HepG2 (cell line): ENCODE measurements around the gene AK8.
"Not testable (repeated sequence)": the region's sequence is repeated elsewhere in the genome, so short reads cannot be mapped to it uniquely, and the experiment has no call there.

Source experiments
- CEBPB ChIP-seq: IDR thresholded peaks from 2 replicates; pipeline ENCODE4 v1.6.1; 2011; ENCODE audit warnings: low read depth, low read length, improper control_type of control experiment, borderline replicate concordance
- DNMT1 ChIP-seq: sonication (generic); formaldehyde crosslinking; IDR thresholded peaks from 2 replicates; pipeline ENCODE4 v1.5.1; 2020; ENCODE audit warnings: mild to moderate bottlenecking, missing genetic modification reagents
- EP300 ChIP-seq, 3 experiments: sonication (generic) in 1 of 3; formaldehyde crosslinking in 1 of 3; IDR thresholded peaks; 2 replicates each; pipeline versions ENCODE4 v1.5.1 to v1.6.1; 2011 to 2020; ENCODE audit warnings: low read depth in 2 of 3, low read length in 2 of 3, borderline replicate concordance in 1 of 3, improper control_type of control experiment in 1 of 3, mild to moderate bottlenecking in 1 of 3, missing genetic modification reagents in 1 of 3, moderate library complexity in 1 of 3
- HCFC1 ChIP-seq: fragments of 150-350 bp; IDR thresholded peaks from 2 replicates; pipeline ENCODE4 v1.6.1; 2014; ENCODE audit warnings: low read depth, low read length
- NFKB2 ChIP-seq: sonication (generic); formaldehyde crosslinking; IDR thresholded peaks from 2 replicates; pipeline ENCODE4 v1.4.0; 2020; ENCODE audit warnings: missing genetic modification reagents, borderline replicate concordance
- PLSCR1 ChIP-seq: sonication (generic); formaldehyde crosslinking; IDR thresholded peaks from 2 replicates; pipeline ENCODE4 v1.5.0; 2020; ENCODE audit warnings: missing genetic modification reagents, mild to moderate bottlenecking, borderline replicate concordance
- RFX5 ChIP-seq: IDR thresholded peaks from 2 replicates; pipeline ENCODE4 v1.6.1; 2011; ENCODE audit warnings: low read depth, low read length, improper control_type of control experiment
- ZBTB33 ChIP-seq: sonication (generic); formaldehyde crosslinking; IDR thresholded peaks from 2 replicates; pipeline ENCODE4 v1.4.0; 2020; ENCODE audit warnings: missing genetic modification reagents
- ZNF207 ChIP-seq: fragments of 450-650 bp; IDR thresholded peaks from 2 replicates; pipeline ENCODE4 v1.6.1; 2016; ENCODE audit warnings: antibody characterized with exemption, borderline replicate concordance
- ZNF543 ChIP-seq: sonication (generic); formaldehyde crosslinking; IDR thresholded peaks from 2 replicates; pipeline ENCODE4 v1.4.0; 2020; ENCODE audit warnings: mild to moderate bottlenecking, missing genetic modification reagents
- TF ChIP-seq, protein P1 (sequence below): conservative IDR thresholded peaks from 2 replicates; pipeline ENCODE4 v1.6.1; 2018; ENCODE audit warnings: missing genetic modification reagents
- TF ChIP-seq, protein P2 (sequence below): IDR thresholded peaks from 2 replicates; pipeline ENCODE4 v1.6.1; 2012; ENCODE audit warnings: low read length, improper control_type of control experiment
- TF ChIP-seq, protein P3 (sequence below): fragments of 450-650 bp; IDR thresholded peaks from 2 replicates; pipeline ENCODE4 v1.6.1; 2017; ENCODE audit warnings: mild to moderate bottlenecking
- TF ChIP-seq, protein P4 (sequence below): sonication (generic); formaldehyde crosslinking; IDR thresholded peaks from 2 replicates; pipeline ENCODE4 v1.5.0; 2020; ENCODE audit warnings: mild to moderate bottlenecking, missing genetic modification reagents, moderate library complexity

- TF ChIP-seq NFKB2; RFX5; CEBPB; ZNF207; ZBTB33 (CRISPR knock-in tag); PLSCR1 (CRISPR knock-in tag); ZNF543 (CRISPR knock-in tag); EP300 (IDR thresholded peaks at IDR 0.05; ENCODE audit: low read depth in 2 of 2, low read length in 2 of 2); EP300 (CRISPR knock-in tag; IDR thresholded peaks at IDR 0.05; ENCODE audit: borderline replicate concordance); HCFC1; DNMT1 (CRISPR knock-in tag): not testable (repeated sequence)
- TF ChIP-seq, protein P1, sequence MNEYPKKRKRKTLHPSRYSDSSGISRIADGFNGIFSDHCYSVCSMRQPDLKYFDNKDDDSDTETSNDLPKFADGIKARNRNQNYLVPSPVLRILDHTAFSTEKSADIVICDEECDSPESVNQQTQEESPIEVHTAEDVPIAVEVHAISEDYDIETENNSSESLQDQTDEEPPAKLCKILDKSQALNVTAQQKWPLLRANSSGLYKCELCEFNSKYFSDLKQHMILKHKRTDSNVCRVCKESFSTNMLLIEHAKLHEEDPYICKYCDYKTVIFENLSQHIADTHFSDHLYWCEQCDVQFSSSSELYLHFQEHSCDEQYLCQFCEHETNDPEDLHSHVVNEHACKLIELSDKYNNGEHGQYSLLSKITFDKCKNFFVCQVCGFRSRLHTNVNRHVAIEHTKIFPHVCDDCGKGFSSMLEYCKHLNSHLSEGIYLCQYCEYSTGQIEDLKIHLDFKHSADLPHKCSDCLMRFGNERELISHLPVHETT (CRISPR knock-in tag): not testable (repeated sequence)
- TF ChIP-seq, protein P2, sequence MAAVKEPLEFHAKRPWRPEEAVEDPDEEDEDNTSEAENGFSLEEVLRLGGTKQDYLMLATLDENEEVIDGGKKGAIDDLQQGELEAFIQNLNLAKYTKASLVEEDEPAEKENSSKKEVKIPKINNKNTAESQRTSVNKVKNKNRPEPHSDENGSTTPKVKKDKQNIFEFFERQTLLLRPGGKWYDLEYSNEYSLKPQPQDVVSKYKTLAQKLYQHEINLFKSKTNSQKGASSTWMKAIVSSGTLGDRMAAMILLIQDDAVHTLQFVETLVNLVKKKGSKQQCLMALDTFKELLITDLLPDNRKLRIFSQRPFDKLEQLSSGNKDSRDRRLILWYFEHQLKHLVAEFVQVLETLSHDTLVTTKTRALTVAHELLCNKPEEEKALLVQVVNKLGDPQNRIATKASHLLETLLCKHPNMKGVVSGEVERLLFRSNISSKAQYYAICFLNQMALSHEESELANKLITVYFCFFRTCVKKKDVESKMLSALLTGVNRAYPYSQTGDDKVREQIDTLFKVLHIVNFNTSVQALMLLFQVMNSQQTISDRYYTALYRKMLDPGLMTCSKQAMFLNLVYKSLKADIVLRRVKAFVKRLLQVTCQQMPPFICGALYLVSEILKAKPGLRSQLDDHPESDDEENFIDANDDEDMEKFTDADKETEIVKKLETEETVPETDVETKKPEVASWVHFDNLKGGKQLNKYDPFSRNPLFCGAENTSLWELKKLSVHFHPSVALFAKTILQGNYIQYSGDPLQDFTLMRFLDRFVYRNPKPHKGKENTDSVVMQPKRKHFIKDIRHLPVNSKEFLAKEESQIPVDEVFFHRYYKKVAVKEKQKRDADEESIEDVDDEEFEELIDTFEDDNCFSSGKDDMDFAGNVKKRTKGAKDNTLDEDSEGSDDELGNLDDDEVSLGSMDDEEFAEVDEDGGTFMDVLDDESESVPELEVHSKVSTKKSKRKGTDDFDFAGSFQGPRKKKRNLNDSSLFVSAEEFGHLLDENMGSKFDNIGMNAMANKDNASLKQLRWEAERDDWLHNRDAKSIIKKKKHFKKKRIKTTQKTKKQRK: not testable (repeated sequence)
- TF ChIP-seq, protein P3, sequence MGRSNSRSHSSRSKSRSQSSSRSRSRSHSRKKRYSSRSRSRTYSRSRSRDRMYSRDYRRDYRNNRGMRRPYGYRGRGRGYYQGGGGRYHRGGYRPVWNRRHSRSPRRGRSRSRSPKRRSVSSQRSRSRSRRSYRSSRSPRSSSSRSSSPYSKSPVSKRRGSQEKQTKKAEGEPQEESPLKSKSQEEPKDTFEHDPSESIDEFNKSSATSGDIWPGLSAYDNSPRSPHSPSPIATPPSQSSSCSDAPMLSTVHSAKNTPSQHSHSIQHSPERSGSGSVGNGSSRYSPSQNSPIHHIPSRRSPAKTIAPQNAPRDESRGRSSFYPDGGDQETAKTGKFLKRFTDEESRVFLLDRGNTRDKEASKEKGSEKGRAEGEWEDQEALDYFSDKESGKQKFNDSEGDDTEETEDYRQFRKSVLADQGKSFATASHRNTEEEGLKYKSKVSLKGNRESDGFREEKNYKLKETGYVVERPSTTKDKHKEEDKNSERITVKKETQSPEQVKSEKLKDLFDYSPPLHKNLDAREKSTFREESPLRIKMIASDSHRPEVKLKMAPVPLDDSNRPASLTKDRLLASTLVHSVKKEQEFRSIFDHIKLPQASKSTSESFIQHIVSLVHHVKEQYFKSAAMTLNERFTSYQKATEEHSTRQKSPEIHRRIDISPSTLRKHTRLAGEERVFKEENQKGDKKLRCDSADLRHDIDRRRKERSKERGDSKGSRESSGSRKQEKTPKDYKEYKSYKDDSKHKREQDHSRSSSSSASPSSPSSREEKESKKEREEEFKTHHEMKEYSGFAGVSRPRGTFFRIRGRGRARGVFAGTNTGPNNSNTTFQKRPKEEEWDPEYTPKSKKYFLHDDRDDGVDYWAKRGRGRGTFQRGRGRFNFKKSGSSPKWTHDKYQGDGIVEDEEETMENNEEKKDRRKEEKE: not testable (repeated sequence)
- TF ChIP-seq, protein P4, sequence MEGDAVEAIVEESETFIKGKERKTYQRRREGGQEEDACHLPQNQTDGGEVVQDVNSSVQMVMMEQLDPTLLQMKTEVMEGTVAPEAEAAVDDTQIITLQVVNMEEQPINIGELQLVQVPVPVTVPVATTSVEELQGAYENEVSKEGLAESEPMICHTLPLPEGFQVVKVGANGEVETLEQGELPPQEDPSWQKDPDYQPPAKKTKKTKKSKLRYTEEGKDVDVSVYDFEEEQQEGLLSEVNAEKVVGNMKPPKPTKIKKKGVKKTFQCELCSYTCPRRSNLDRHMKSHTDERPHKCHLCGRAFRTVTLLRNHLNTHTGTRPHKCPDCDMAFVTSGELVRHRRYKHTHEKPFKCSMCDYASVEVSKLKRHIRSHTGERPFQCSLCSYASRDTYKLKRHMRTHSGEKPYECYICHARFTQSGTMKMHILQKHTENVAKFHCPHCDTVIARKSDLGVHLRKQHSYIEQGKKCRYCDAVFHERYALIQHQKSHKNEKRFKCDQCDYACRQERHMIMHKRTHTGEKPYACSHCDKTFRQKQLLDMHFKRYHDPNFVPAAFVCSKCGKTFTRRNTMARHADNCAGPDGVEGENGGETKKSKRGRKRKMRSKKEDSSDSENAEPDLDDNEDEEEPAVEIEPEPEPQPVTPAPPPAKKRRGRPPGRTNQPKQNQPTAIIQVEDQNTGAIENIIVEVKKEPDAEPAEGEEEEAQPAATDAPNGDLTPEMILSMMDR (CRISPR knock-in tag): not testable (repeated sequence)
These were observed 159.6 kb downstream of the AK8 start for GRCh38 chr9:132718381-132718928.
